A549 (cell line): ENCODE data around the gene POLR1D. TPM values are rescaled to one million over a fixed set of nuclear protein-coding genes. Genes with fewer than 3 reads are reported as not detected.

ENCODE experiments used
- ATAC-seq, 2 experiments: fragments of 200-7000 bp in 1 of 2; fragments of >200 bp in 1 of 2; cut with Nextera tagmentation in 1 of 2; cut with Tn5 transposase in 1 of 2; 3 replicates each; pipeline versions ENCODE4 v1.8.0 to v1.9.1; 2018 to 2020; ENCODE audit warnings: mild to moderate bottlenecking in 1 of 2, moderate library complexity in 1 of 2
- CTCF ChIA-PET: fragments of 300-600 bp; sonication (Branson Sonifier 250); formaldehyde crosslinking; extraction: SDS; loops from one replicate; lab custom pipeline; 2021; ENCODE audit warnings: antibody characterized with exemption, inconsistent platforms; lab: Yijun Ruan, JAX
- POLR2A ChIA-PET: fragments of 350-600 bp; formaldehyde crosslinking; extraction: SDS; loops from one replicate; lab custom pipeline; 2021; ENCODE audit warnings: antibody characterized with exemption, inconsistent platforms; lab: Yijun Ruan, JAX
- DNase-seq, 2 experiments: peaks; one replicate each; pipeline versions ENCODE4 v3.0.0 to v3.0.0-alpha.2; 2011 to 2016; ENCODE audit warnings: low read depth in 1 of 2, low spot score in 1 of 2
- FAIRE-seq: peaks from 2 replicates; lab custom pipeline; 2011; peaks lifted over from hg19 to GRCh38; lab: Jason Lieb, UNC
- H3K27ac ChIP-seq, 2 experiments: fragments of >200 bp; sonication (Bioruptor Twin); formaldehyde crosslinking; 3 replicates each; pipeline ENCODE4 v1.5.1; 2016 to 2017
- H3K4me1 ChIP-seq: fragments of >200 bp; sonication (Bioruptor Twin); formaldehyde crosslinking; 3 replicates; pipeline ENCODE4 v1.6.1; 2016
- H3K4me2 ChIP-seq: fragments of >200 bp; sonication (Bioruptor Twin); formaldehyde crosslinking; 3 replicates; pipeline ENCODE4 v1.6.1; 2016
- H3K4me3 ChIP-seq: fragments of >200 bp; sonication (Bioruptor Twin); formaldehyde crosslinking; 3 replicates; pipeline ENCODE4 v1.5.1; 2016
- H3K9me3 ChIP-seq: fragments of >200 bp; sonication (Bioruptor Twin); formaldehyde crosslinking; 3 replicates; pipeline ENCODE4 v1.6.1; 2016
- CHD2 ChIP-seq: fragments of 150-350 bp; IDR thresholded peaks from 2 replicates; pipeline ENCODE4 v1.6.1; 2014; ENCODE audit warnings: low read length; ENCODE audit not compliant: partially characterized antibody
- CTCF ChIP-seq: fragments of >200 bp; sonication (Bioruptor Twin); formaldehyde crosslinking; IDR thresholded peaks from 3 replicates; pipeline ENCODE4 v1.5.1; 2016
- E2F6 ChIP-seq: IDR thresholded peaks from 2 replicates; pipeline ENCODE4 v1.6.1; 2012; ENCODE audit warnings: low read depth, borderline replicate concordance
- EHMT2 ChIP-seq: fragments of 200-600 bp; sonication (generic); IDR thresholded peaks from 2 replicates; pipeline ENCODE4 v1.6.1; 2016; ENCODE audit warnings: antibody characterized with exemption, low read depth, mild to moderate bottlenecking, moderate library complexity
- ELK1 ChIP-seq: fragments of 150-350 bp; IDR thresholded peaks from 2 replicates; pipeline ENCODE4 v1.6.1; 2014; ENCODE audit warnings: low read depth, mild to moderate bottlenecking, low read length
- ESRRA ChIP-seq: fragments of 150-350 bp; IDR thresholded peaks from 2 replicates; pipeline ENCODE4 v1.6.1; 2014; ENCODE audit warnings: mild to moderate bottlenecking, low read length, borderline replicate concordance
- FOSB ChIP-seq: fragments of 250-450 bp; sonication (Bioruptor Pico); IDR thresholded peaks from 2 replicates; pipeline ENCODE4 v1.5.0; 2020; ENCODE audit warnings: mild to moderate bottlenecking, moderate library complexity
- FOXS1 ChIP-seq: fragments of 250-450 bp; sonication (Bioruptor Pico); IDR thresholded peaks from 2 replicates; pipeline ENCODE4 v1.5.0; 2020; ENCODE audit warnings: mild to moderate bottlenecking, moderate library complexity
- GATA3 ChIP-seq: IDR thresholded peaks from 2 replicates; pipeline ENCODE4 v1.6.1; 2012; ENCODE audit warnings: borderline replicate concordance
- HEYL ChIP-seq: fragments of 250-450 bp; sonication (Bioruptor Pico); IDR thresholded peaks from 2 replicates; pipeline ENCODE4 v1.8.0; 2021; ENCODE audit warnings: mild to moderate bottlenecking, moderate library complexity
- HOXA7 ChIP-seq: fragments of 250-450 bp; sonication (Bioruptor Pico); IDR thresholded peaks from 2 replicates; pipeline ENCODE4 v1.5.0; 2020; ENCODE audit warnings: mild to moderate bottlenecking, moderate library complexity
- JUN ChIP-seq, 2 experiments: fragments of >200 bp; sonication (Bioruptor Twin); formaldehyde crosslinking; IDR thresholded peaks; 2 replicates in 1 of 2; 3 replicates in 1 of 2; pipeline ENCODE4 v1.6.1; 2016 to 2017
- MAFK ChIP-seq: fragments of 450-650 bp; IDR thresholded peaks from 2 replicates; pipeline ENCODE4 v1.6.1; 2014; ENCODE audit not compliant: partially characterized antibody
- MAX ChIP-seq: IDR thresholded peaks from 2 replicates; pipeline ENCODE4 v1.6.1; 2012
- MAZ ChIP-seq: fragments of 150-350 bp; IDR thresholded peaks from 2 replicates; pipeline ENCODE4 v1.6.1; 2014; ENCODE audit warnings: antibody characterized with exemption, low read depth, low read length, borderline replicate concordance
- MYC ChIP-seq: IDR thresholded peaks from 2 replicates; pipeline ENCODE4 v1.6.1; 2012; ENCODE audit warnings: mild to moderate bottlenecking, inconsistent platforms, low read length, improper control_type of control experiment, borderline replicate concordance
- NFE2L2 ChIP-seq: fragments of 150-350 bp; conservative IDR thresholded peaks from 2 replicates; pipeline ENCODE4 v1.6.1; 2014; ENCODE audit warnings: low read length
- NR3C1 ChIP-seq: fragments of >200 bp; sonication (Bioruptor Twin); formaldehyde crosslinking; IDR thresholded peaks from 3 replicates; pipeline ENCODE4 v1.6.1; 2017
- POLR2AphosphoS2 ChIP-seq: conservative IDR thresholded peaks from 2 replicates; pipeline ENCODE4 v1.6.1; 2012; ENCODE audit warnings: low read length, improper control_type of control experiment, inconsistent platforms
- RAD21 ChIP-seq, 2 experiments: fragments of >200 bp in 1 of 2; sonication (Bioruptor Twin) in 1 of 2; formaldehyde crosslinking in 1 of 2; IDR thresholded peaks in 1 of 2; conservative IDR thresholded peaks in 1 of 2; 2 replicates in 1 of 2; 3 replicates in 1 of 2; pipeline ENCODE4 v1.6.1; 2012 to 2018; ENCODE audit warnings: inconsistent platforms in 1 of 2
- RNF2 ChIP-seq: fragments of 200-600 bp; sonication (generic); IDR thresholded peaks from 2 replicates; pipeline ENCODE4 v1.6.1; 2016; ENCODE audit warnings: low read depth, mild to moderate bottlenecking, antibody characterized with exemption, moderate library complexity, borderline replicate concordance
- SMC3 ChIP-seq: fragments of >200 bp; sonication (Bioruptor Twin); formaldehyde crosslinking; IDR thresholded peaks from 3 replicates; pipeline ENCODE4 v1.6.1; 2018; ENCODE audit warnings: inconsistent platforms
- SREBF2 ChIP-seq: fragments of 450-650 bp; IDR thresholded peaks from 2 replicates; pipeline ENCODE4 v1.6.1; 2014; ENCODE audit warnings: mild to moderate bottlenecking, moderate library complexity
- TP53 ChIP-seq: fragments of 250-450 bp; sonication (Bioruptor Pico); IDR thresholded peaks from 2 replicates; pipeline ENCODE4 v1.5.0; 2021; ENCODE audit warnings: mild to moderate bottlenecking, moderate library complexity
- ZC3H11A ChIP-seq: fragments of 450-650 bp; IDR thresholded peaks from 2 replicates; pipeline ENCODE4 v1.6.1; 2014; ENCODE audit warnings: antibody characterized with exemption, mild to moderate bottlenecking
- ZNF302 ChIP-seq: fragments of 250-450 bp; sonication (Bioruptor Pico); IDR thresholded peaks from 2 replicates; pipeline ENCODE4 v1.9.0; 2021; ENCODE audit warnings: inconsistent platforms, mild to moderate bottlenecking, moderate library complexity
- WGBS: methylation state at CpG from one replicate; pipeline ENCODE4 v1.1.6; 2017; ENCODE audit errors: missing lambda C conversion rate; 5-methylcytosine and 5-hydroxymethylcytosine counted together
- polyA plus RNA-seq, 4 experiments: library from polyadenylated mRNA; depleted of rRNA in 3 of 4; stranded (reverse); fragments of >200 nt; fragmentation: RNase III in 1 of 4; extraction: RNeasy Plus Mini Kit Qiagen cat#74134 plus additional on column Dnase treatment in 1 of 4; gene quantifications; 2 replicates in 3 of 4; 3 replicates in 1 of 4; pipeline ENCODE4 v1.2.3, GENCODE V29; 2011 to 2017

POLR1D gene
- polyA plus RNA-seq, 2 of the 4 experiments (the other 2 are of a cell fraction), result 110 to 161 TPM

- TF ChIP-seq ELK1 (no peak), EHMT2 (no peak), GATA3 (no peak), NR3C1 (no peak)
Observed at GRCh38 chr13:27588405-27588804, 33.3 kb upstream of the POLR1D start (continued).

GRCh38 chr13:27592865-27593264 lies 28.8 kb upstream of the POLR1D start:
- Histone ChIP-seq H3K4me3 (no peak overlapping the region), H3K9me3 (no peaks in the 10 kb centered on the region), H3K4me1 (no peaks in the 10 kb centered on the region), H3K4me2 (no peak overlapping the region), H3K27ac (no peak overlapping the region)
- DNase-seq (no peak), ATAC-seq (no peak), FAIRE-seq (no peak)
- CTCF ChIA-PET, result no interaction called here
- POLR2A ChIA-PET, result no interaction called here
- TF ChIP-seq E2F6 (no peak), RAD21 (conservative IDR thresholded peaks at IDR 0.05 in 1 of 2, IDR thresholded peaks at IDR 0.05 in 1 of 2) (no peak), JUN (IDR thresholded peaks at IDR 0.05) (no peak), TP53 (CRISPR knock-in tag) (no peak), HOXA7 (CRISPR knock-in tag) (no peak), POLR2AphosphoS2 (no peak), ZC3H11A (no peak), ESRRA (no peak), FOSB (no peak), SMC3 (no peak), FOXS1 (CRISPR knock-in tag) (no peak), MAFK (no peak), RNF2 (no peak), GATA3 (no peak), SREBF2 (no peak), NFE2L2 (no peak)

- ATAC-seq, result no peak
- FAIRE-seq, result no peak
- TF ChIP-seq RAD21 (conservative IDR thresholded peaks at IDR 0.05 in 1 of 2, IDR thresholded peaks at IDR 0.05 in 1 of 2) (no peak), ZC3H11A (no peak), CHD2 (no peak), CTCF (no peak), ZNF302 (no peak), MAX (no peak), HEYL (CRISPR knock-in tag) (no peak), FOSB (no peak), MYC (no peak), FOXS1 (CRISPR knock-in tag) (no peak), MAZ (no peak), POLR2AphosphoS2 (no peak)
- H3K4me1 ChIP-seq, result no peaks in the 10 kb centered on the region
- no peak overlapping the region for H3K4me3 ChIP-seq
- no peaks in the 10 kb centered on the region for H3K9me3 ChIP-seq
- 88% methylated on average over 3 of the region's 3 CpGs for WGBS
- CTCF ChIA-PET, result no interaction called here
- no peak overlapping the region for H3K4me2 ChIP-seq
- DNase-seq, result no peak
- POLR2A ChIA-PET, result no interaction called here
- no peak overlapping the region for H3K27ac ChIP-seq
Observed at GRCh38 chr13:27593267-27593666, 28.4 kb upstream of the POLR1D start.
